SH-SY5Y (cell line): ENCODE results near the gene GGT6.

Source experiments
- GATA2 ChIP-seq: IDR thresholded peaks from 2 replicates; pipeline ENCODE4 v1.6.1; 2011; ENCODE audit warnings: mild to moderate bottlenecking, low read depth, low read length
- GATA3 ChIP-seq: IDR thresholded peaks from 2 replicates; pipeline ENCODE4 v1.6.1; 2011; ENCODE audit warnings: low read depth, mild to moderate bottlenecking, low read length, moderate library complexity

GRCh38 chr17:4551796-4552525, 8.4 kb downstream of the GGT6 start:
- TF ChIP-seq GATA2 (no peak), GATA3 (no peak)
